ENCODE data around the gene RNF213. TPM values are rescaled to one million over a fixed set of nuclear protein-coding genes. Genes with fewer than 3 reads are reported as not detected.

RNF213 gene
- total RNA-seq, 1 experiment from 2014 or later: 44.5 TPM

DNA sequence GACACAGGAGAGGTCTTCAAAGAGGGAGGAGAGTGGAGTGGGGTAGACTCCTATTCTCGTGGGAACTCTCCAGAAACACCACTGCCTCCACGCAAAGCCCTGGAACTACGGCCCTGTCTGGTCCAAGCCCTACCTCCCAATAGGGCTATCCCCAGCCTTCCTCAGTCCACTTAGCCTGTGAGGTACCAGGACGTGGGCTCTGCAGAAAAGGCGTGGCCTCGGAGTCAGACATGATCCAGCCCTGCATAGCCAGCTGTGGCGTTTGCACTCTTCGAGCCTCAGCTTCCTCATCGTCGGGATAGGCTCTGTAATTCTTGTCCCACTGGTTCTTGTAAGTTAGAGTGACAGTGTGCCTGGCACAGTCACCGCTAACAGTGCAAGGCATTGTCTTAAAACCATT, 168.1 kb downstream of the RNF213 start:
- BruUV-seq (replicated peaks): no TSS peak
- ChIA-PET RAD21 (ENCODE audit: low non-redundant PET in 1 of 2, low total read pairs in 2 of 2, uncharacterized antibody in 2 of 2, unreplicated experiment in 2 of 2) (no interaction called here), POLR2A (no interaction called here), CTCF (interaction anchor here (1.3 to 2.5 kb wide), 3 partner anchors 190 to 673 kb away, joined by 3 to 35 read pairs (median 3); no protein-coding TSS in a partner anchor)
- Histone ChIP-seq H2AFZ (ENCODE audit: low read depth, low read length, poor library complexity, severe bottlenecking) (no peak overlapping the region), H3K4me2 (ENCODE audit: low read length) (no peak overlapping the region), H3K4me3 (replicated peaks in 1 of 2; ENCODE audit: low read depth in 1 of 2, low read length in 2 of 2) (no peak overlapping the region), H3K79me2 (ENCODE audit: insufficient read depth, low read length) (no peaks in the 10 kb centered on the region), H3K9me3 (ENCODE audit: control insufficient read depth in 1 of 2, insufficient read depth in 1 of 2, low read depth in 1 of 2, low read length in 2 of 2) (no peaks in the 10 kb centered on the region), H3K9ac (ENCODE audit: low read length) (no peak overlapping the region), H3K36me3 (ENCODE audit: control insufficient read depth in 1 of 2, insufficient read depth in 2 of 2, low read length in 2 of 2) (no peaks in the 10 kb centered on the region), H4K20me1 (ENCODE audit: insufficient read depth) (no peaks in the 10 kb centered on the region), H3K27me3 (ENCODE audit: insufficient read depth, low read length) (no peaks in the 10 kb centered on the region), H3K9me2 (ENCODE audit: insufficient read depth) (no peaks in the 10 kb centered on the region), H3K27ac (ENCODE audit: low read depth, low read length) (no peak overlapping the region), H3K4me1 (ENCODE audit: control insufficient read depth in 1 of 2, insufficient read depth in 2 of 2, low read length in 2 of 2) (no peaks in the 10 kb centered on the region)
- intact Hi-C loops (cut with micrococcal nuclease): no loop called here
- DNase-seq (ENCODE audit: low read depth, low spot score): no peak
- no peak for TF ChIP-seq CBX3 (IDR thresholded peaks at IDR 0.05; ENCODE audit: low read depth)
- no peak for TF ChIP-seq FOSL1 (IDR thresholded peaks at IDR 0.05; ENCODE audit: low read depth)
- no peak for TF ChIP-seq TCF7L2 (IDR thresholded peaks at IDR 0.05; ENCODE audit: borderline replicate concordance, extremely low read depth, insufficient read depth, insufficient read length)
- no peak for TF ChIP-seq JUND (IDR thresholded peaks at IDR 0.05)
- TF ChIP-seq RAD21 (IDR thresholded peaks at IDR 0.05; ENCODE audit: low read depth): no peak
- no peak for TF ChIP-seq CEBPB (IDR thresholded peaks at IDR 0.05; ENCODE audit: low read depth)
- TF ChIP-seq, protein P1, sequence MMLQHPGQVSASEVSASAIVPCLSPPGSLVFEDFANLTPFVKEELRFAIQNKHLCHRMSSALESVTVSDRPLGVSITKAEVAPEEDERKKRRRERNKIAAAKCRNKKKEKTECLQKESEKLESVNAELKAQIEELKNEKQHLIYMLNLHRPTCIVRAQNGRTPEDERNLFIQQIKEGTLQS (IDR thresholded peaks at IDR 0.05): no peak
- TF ChIP-seq, protein P2, sequence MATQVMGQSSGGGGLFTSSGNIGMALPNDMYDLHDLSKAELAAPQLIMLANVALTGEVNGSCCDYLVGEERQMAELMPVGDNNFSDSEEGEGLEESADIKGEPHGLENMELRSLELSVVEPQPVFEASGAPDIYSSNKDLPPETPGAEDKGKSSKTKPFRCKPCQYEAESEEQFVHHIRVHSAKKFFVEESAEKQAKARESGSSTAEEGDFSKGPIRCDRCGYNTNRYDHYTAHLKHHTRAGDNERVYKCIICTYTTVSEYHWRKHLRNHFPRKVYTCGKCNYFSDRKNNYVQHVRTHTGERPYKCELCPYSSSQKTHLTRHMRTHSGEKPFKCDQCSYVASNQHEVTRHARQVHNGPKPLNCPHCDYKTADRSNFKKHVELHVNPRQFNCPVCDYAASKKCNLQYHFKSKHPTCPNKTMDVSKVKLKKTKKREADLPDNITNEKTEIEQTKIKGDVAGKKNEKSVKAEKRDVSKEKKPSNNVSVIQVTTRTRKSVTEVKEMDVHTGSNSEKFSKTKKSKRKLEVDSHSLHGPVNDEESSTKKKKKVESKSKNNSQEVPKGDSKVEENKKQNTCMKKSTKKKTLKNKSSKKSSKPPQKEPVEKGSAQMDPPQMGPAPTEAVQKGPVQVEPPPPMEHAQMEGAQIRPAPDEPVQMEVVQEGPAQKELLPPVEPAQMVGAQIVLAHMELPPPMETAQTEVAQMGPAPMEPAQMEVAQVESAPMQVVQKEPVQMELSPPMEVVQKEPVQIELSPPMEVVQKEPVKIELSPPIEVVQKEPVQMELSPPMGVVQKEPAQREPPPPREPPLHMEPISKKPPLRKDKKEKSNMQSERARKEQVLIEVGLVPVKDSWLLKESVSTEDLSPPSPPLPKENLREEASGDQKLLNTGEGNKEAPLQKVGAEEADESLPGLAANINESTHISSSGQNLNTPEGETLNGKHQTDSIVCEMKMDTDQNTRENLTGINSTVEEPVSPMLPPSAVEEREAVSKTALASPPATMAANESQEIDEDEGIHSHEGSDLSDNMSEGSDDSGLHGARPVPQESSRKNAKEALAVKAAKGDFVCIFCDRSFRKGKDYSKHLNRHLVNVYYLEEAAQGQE (IDR thresholded peaks at IDR 0.05; ENCODE audit: low read depth): no peak
- TF ChIP-seq, protein P3, sequence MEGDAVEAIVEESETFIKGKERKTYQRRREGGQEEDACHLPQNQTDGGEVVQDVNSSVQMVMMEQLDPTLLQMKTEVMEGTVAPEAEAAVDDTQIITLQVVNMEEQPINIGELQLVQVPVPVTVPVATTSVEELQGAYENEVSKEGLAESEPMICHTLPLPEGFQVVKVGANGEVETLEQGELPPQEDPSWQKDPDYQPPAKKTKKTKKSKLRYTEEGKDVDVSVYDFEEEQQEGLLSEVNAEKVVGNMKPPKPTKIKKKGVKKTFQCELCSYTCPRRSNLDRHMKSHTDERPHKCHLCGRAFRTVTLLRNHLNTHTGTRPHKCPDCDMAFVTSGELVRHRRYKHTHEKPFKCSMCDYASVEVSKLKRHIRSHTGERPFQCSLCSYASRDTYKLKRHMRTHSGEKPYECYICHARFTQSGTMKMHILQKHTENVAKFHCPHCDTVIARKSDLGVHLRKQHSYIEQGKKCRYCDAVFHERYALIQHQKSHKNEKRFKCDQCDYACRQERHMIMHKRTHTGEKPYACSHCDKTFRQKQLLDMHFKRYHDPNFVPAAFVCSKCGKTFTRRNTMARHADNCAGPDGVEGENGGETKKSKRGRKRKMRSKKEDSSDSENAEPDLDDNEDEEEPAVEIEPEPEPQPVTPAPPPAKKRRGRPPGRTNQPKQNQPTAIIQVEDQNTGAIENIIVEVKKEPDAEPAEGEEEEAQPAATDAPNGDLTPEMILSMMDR (IDR thresholded peaks at IDR 0.05 in 2 of 3, conservative IDR thresholded peaks at IDR 0.05 in 1 of 3; ENCODE audit: borderline replicate concordance in 1 of 3, insufficient read depth in 1 of 3, low read depth in 2 of 3, low read length in 2 of 3): no peak
- no peak for TF ChIP-seq ZFX (IDR thresholded peaks at IDR 0.05)
- TF ChIP-seq ZNF274 (IDR thresholded peaks at IDR 0.05; ENCODE audit: low read depth, low read length): no peak
- TF ChIP-seq SRF (IDR thresholded peaks at IDR 0.05; ENCODE audit: low read depth): no peak
- no peak for TF ChIP-seq EGR1 (IDR thresholded peaks at IDR 0.05; ENCODE audit: low read depth)
- no peak for TF ChIP-seq POLR2AphosphoS5 (IDR thresholded peaks at IDR 0.05; ENCODE audit: low read depth, low read length)
- TF ChIP-seq, protein P4, sequence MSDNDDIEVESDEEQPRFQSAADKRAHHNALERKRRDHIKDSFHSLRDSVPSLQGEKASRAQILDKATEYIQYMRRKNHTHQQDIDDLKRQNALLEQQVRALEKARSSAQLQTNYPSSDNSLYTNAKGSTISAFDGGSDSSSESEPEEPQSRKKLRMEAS (IDR thresholded peaks at IDR 0.05): no peak
- TF ChIP-seq, protein P5, sequence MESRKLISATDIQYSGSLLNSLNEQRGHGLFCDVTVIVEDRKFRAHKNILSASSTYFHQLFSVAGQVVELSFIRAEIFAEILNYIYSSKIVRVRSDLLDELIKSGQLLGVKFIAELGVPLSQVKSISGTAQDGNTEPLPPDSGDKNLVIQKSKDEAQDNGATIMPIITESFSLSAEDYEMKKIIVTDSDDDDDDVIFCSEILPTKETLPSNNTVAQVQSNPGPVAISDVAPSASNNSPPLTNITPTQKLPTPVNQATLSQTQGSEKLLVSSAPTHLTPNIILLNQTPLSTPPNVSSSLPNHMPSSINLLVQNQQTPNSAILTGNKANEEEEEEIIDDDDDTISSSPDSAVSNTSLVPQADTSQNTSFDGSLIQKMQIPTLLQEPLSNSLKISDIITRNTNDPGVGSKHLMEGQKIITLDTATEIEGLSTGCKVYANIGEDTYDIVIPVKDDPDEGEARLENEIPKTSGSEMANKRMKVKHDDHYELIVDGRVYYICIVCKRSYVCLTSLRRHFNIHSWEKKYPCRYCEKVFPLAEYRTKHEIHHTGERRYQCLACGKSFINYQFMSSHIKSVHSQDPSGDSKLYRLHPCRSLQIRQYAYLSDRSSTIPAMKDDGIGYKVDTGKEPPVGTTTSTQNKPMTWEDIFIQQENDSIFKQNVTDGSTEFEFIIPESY (IDR thresholded peaks at IDR 0.05; ENCODE audit: extremely low read depth, insufficient replicate concordance, low read length): no peak
- no peak for TF ChIP-seq SIN3A (IDR thresholded peaks at IDR 0.05; ENCODE audit: low read depth)
- no peak for ATAC-seq
